ENCODE results near the gene ZC3H7B.

Gene ZC3H7B

GRCh38 chr22:41354979-41355378, 53.7 kb downstream of the ZC3H7B start:
- FAIRE-seq = no peak

GRCh38 chr22:41355895-41356294, 54.6 kb downstream of the ZC3H7B start:
- DNase-seq (ENCODE audit: insufficient read length, low spot score) (no peak), FAIRE-seq (no peak)
- TF ChIP-seq CTCF (IDR thresholded peaks at IDR 0.05; ENCODE audit: insufficient read depth, missing control alignments) = no peak

More at GRCh38 chr22:41354979-41355378, 53.7 kb downstream of the ZC3H7B start:
- no peak for DNase-seq (ENCODE audit: insufficient read length, low spot score)
- TF ChIP-seq CTCF (IDR thresholded peaks at IDR 0.05; ENCODE audit: insufficient read depth, missing control alignments) = no peak

- no peak for FAIRE-seq
- no peak for TF ChIP-seq CTCF (IDR thresholded peaks at IDR 0.05; ENCODE audit: insufficient read depth, missing control alignments)
- no peak for DNase-seq (ENCODE audit: insufficient read length, low spot score)
These were observed 55.2 kb downstream of the ZC3H7B start for GRCh38 chr22:41356430-41357028.

GRCh38 chr22:41357191-41357590, 55.9 kb downstream of the ZC3H7B start:
- FAIRE-seq (no peak), DNase-seq (ENCODE audit: insufficient read length, low spot score) (no peak)
- no peak for TF ChIP-seq CTCF (IDR thresholded peaks at IDR 0.05; ENCODE audit: insufficient read depth, missing control alignments)

GRCh38 chr22:41358927-41359326, 57.6 kb downstream of the ZC3H7B start:
- FAIRE-seq (no peak), DNase-seq (ENCODE audit: insufficient read length, low spot score) (no peak)
- no peak for TF ChIP-seq CTCF (IDR thresholded peaks at IDR 0.05; ENCODE audit: insufficient read depth, missing control alignments)

GRCh38 chr22:41359376-41359775, 58.1 kb downstream of the ZC3H7B start:
- TF ChIP-seq CTCF (IDR thresholded peaks at IDR 0.05; ENCODE audit: insufficient read depth, missing control alignments) = no peak
- FAIRE-seq (no peak), DNase-seq (ENCODE audit: insufficient read length, low spot score) (no peak)

GRCh38 chr22:41360126-41360525, 58.8 kb downstream of the ZC3H7B start:
- FAIRE-seq = no peak
- DNase-seq (ENCODE audit: insufficient read length, low spot score) = no peak
- TF ChIP-seq CTCF (IDR thresholded peaks at IDR 0.05; ENCODE audit: insufficient read depth, missing control alignments) = no peak

Measured in D721Med (cell line).